ENCODE results near the gene CEP41.

- TF ChIP-seq PBX3 (IDR thresholded peaks at IDR 0.05) = no peak
- no peak for TF ChIP-seq POLR2A (IDR thresholded peaks at IDR 0.05; ENCODE audit: low read length)
- no peak for TF ChIP-seq ZFP36 (IDR thresholded peaks at IDR 0.05; ENCODE audit: borderline replicate concordance, partially characterized antibody)
- TF ChIP-seq RARB (CRISPR knock-in tag; IDR thresholded peaks at IDR 0.05) = no peak
Observed at GRCh38 chr7:130435311-130435854, 5.4 kb downstream of the CEP41 start.
